HAP-1 (cell line): ENCODE results near the gene CC2D1A.
"Not testable (repeated sequence)": the region's sequence is repeated elsewhere in the genome, so short reads cannot be mapped to it uniquely, and the experiment has no call there.

Source experiments
- DNase-seq, 2 experiments: peaks; one replicate each; pipeline ENCODE4 v3.0.0-alpha.2; 2016 to 2020; ENCODE audit warnings: low spot score in 2 of 2
- H3K27me3 ChIP-seq: fragments of 250-450 bp; sonication (Bioruptor Pico); 2 replicates; pipeline ENCODE4 v1.5.1; 2020; ENCODE audit warnings: low read depth, mild to moderate bottlenecking, moderate library complexity
- H3K36me3 ChIP-seq: fragments of 250-450 bp; sonication (Bioruptor Pico); replicated peaks from 2 replicates; pipeline ENCODE4 v1.5.1; 2020; ENCODE audit warnings: mild to moderate bottlenecking
- H3K4me1 ChIP-seq: fragments of 250-450 bp; sonication (Bioruptor Pico); 2 replicates; pipeline ENCODE4 v1.5.1; 2020; ENCODE audit warnings: mild to moderate bottlenecking
- H3K4me3 ChIP-seq: fragments of 250-450 bp; sonication (Bioruptor Pico); 2 replicates; pipeline ENCODE4 v1.5.1; 2020; ENCODE audit warnings: mild to moderate bottlenecking, moderate library complexity
- H3K9me3 ChIP-seq: fragments of 250-450 bp; sonication (Bioruptor Pico); 2 replicates; pipeline ENCODE4 v1.5.1; 2020; ENCODE audit warnings: mild to moderate bottlenecking, moderate library complexity
- in situ Hi-C: fragments of 300-500 bp; cut with MboI; formaldehyde crosslinking; loops from 3 replicates; pipeline ENCODE4 v1.14.3; 2020; ENCODE audit warnings: low sequenced_read_pairs, inconsistent platforms, mixed read lengths

Gene CC2D1A

GRCh38 chr19:13906521-13906904 lies 512 bp downstream of the CC2D1A start:
- DNase-seq = no peak
- Histone ChIP-seq H3K4me3 (peak overlapping the region; percentile 76), H3K4me1 (peaks cover 8% of the 10 kb centered on the region), H3K36me3 (peaks cover 10% of the 10 kb centered on the region), H3K9me3 (no peaks in the 10 kb centered on the region), H3K27me3 (no peaks in the 10 kb centered on the region)
- in situ Hi-C loops = no loop called here

GRCh38 chr19:13906910-13907309 lies 909 bp downstream of the CC2D1A start:
- Histone ChIP-seq H3K36me3 (peaks cover 10% of the 10 kb centered on the region), H3K4me1 (peaks cover 8% of the 10 kb centered on the region), H3K27me3 (no peaks in the 10 kb centered on the region), H3K4me3 (peak overlapping the region; percentile 76), H3K9me3 (no peaks in the 10 kb centered on the region)
- in situ Hi-C loops = no loop called here
- no peak for DNase-seq

- DNase-seq = no peak
- Histone ChIP-seq H3K36me3 (peaks cover 24% of the 10 kb centered on the region), H3K4me1 (peaks cover 8% of the 10 kb centered on the region), H3K27me3 (no peaks in the 10 kb centered on the region), H3K9me3 (no peaks in the 10 kb centered on the region), H3K4me3 (no peak overlapping the region)
- in situ Hi-C loops = no loop called here
These were observed 2.7 kb downstream of the CC2D1A start for GRCh38 chr19:13908674-13909073.

- Histone ChIP-seq H3K9me3 (no peaks in the 10 kb centered on the region), H3K4me3 (no peak overlapping the region), H3K36me3 (peaks cover 29% of the 10 kb centered on the region), H3K27me3 (no peaks in the 10 kb centered on the region), H3K4me1 (peaks cover 8% of the 10 kb centered on the region)
- in situ Hi-C loops = no loop called here
- no peak for DNase-seq
These were observed 3.4 kb downstream of the CC2D1A start for GRCh38 chr19:13909430-13909829.

GRCh38 chr19:13913352-13913751 lies 7.4 kb downstream of the CC2D1A start:
- Histone ChIP-seq H3K4me1 (no peaks in the 10 kb centered on the region), H3K4me3 (no peak overlapping the region), H3K27me3 (no peaks in the 10 kb centered on the region), H3K9me3 (no peaks in the 10 kb centered on the region), H3K36me3 (peaks cover 48% of the 10 kb centered on the region)
- in situ Hi-C loops = no loop called here
- no peak for DNase-seq

- peaks cover 56% of the 10 kb centered on the region for H3K36me3 ChIP-seq
- no peaks in the 10 kb centered on the region for H3K9me3 ChIP-seq
- in situ Hi-C loops = no loop called here
These were observed 8.8 kb downstream of the CC2D1A start for GRCh38 chr19:13914777-13915176.

GRCh38 chr19:13917888-13918406 lies 11.9 kb downstream of the CC2D1A start:
- H3K4me1 ChIP-seq = no peaks in the 10 kb centered on the region
- no peak for DNase-seq
- no peak overlapping the region for H3K4me3 ChIP-seq
- no peaks in the 10 kb centered on the region for H3K27me3 ChIP-seq
- in situ Hi-C loops = no loop called here
- peaks cover 68% of the 10 kb centered on the region for H3K36me3 ChIP-seq
- no peaks in the 10 kb centered on the region for H3K9me3 ChIP-seq

More at GRCh38 chr19:13914777-13915176, 8.8 kb downstream of the CC2D1A start:
- Histone ChIP-seq H3K4me1 (no peaks in the 10 kb centered on the region), H3K27me3 (no peaks in the 10 kb centered on the region), H3K4me3 (no peak overlapping the region)
- DNase-seq = no peak

GRCh38 chr19:13918726-13919411 lies 12.9 kb downstream of the CC2D1A start:
- in situ Hi-C loops = no loop called here
- Histone ChIP-seq H3K27me3 (no peaks in the 10 kb centered on the region), H3K4me3 (no peak overlapping the region), H3K9me3 (no peaks in the 10 kb centered on the region), H3K4me1 (no peaks in the 10 kb centered on the region), H3K36me3 (peaks cover 67% of the 10 kb centered on the region)
- DNase-seq = no peak

GRCh38 chr19:13920524-13920923 lies 14.5 kb downstream of the CC2D1A start:
- Histone ChIP-seq H3K36me3 (peaks cover 72% of the 10 kb centered on the region), H3K9me3 (no peaks in the 10 kb centered on the region), H3K4me1 (no peaks in the 10 kb centered on the region), H3K27me3 (no peaks in the 10 kb centered on the region), H3K4me3 (no peak overlapping the region)
- in situ Hi-C loops = no loop called here
- DNase-seq = no peak

- Histone ChIP-seq H3K9me3 (no peaks in the 10 kb centered on the region), H3K27me3 (no peaks in the 10 kb centered on the region), H3K4me1 (no peaks in the 10 kb centered on the region), H3K4me3 (no peak overlapping the region), H3K36me3 (peaks cover 71% of the 10 kb centered on the region)
- in situ Hi-C loops = no loop called here
- peak; percentile 50 to 63 for DNase-seq
These were observed 15.1 kb downstream of the CC2D1A start for GRCh38 chr19:13920940-13921747.

- H3K4me3 ChIP-seq, H3K9me3 ChIP-seq, in situ Hi-C loops, DNase-seq, H3K4me1 ChIP-seq, H3K27me3 ChIP-seq: not testable (repeated sequence)
- H3K36me3 ChIP-seq = peaks cover 75% of the 10 kb centered on the region
These were observed 16.1 kb downstream of the CC2D1A start for GRCh38 chr19:13922118-13922517.

- Histone ChIP-seq H3K9me3 (no peaks in the 10 kb centered on the region), H3K4me1 (no peaks in the 10 kb centered on the region), H3K4me3 (no peak overlapping the region), H3K36me3 (peaks cover 78% of the 10 kb centered on the region), H3K27me3 (no peaks in the 10 kb centered on the region)
- in situ Hi-C loops = no loop called here
- DNase-seq = no peak
These were observed 17.4 kb downstream of the CC2D1A start for GRCh38 chr19:13923194-13923987.

GRCh38 chr19:13926010-13926409 lies 20.0 kb downstream of the CC2D1A start:
- Histone ChIP-seq H3K36me3 (peaks cover 58% of the 10 kb centered on the region), H3K9me3 (no peaks in the 10 kb centered on the region), H3K4me1 (no peaks in the 10 kb centered on the region), H3K4me3 (no peak overlapping the region), H3K27me3 (no peaks in the 10 kb centered on the region)
- DNase-seq = no peak
- in situ Hi-C loops = no loop called here
